HepG2 (cell line): Measurements from ENCODE around the gene GRB7. TPM values are rescaled to one million over a fixed set of nuclear protein-coding genes. Genes with fewer than 3 reads are reported as not detected.

Experiments
- KDM6A ChIP-seq: IDR thresholded peaks from 2 replicates; pipeline ENCODE4 v1.6.1; 2016; ENCODE audit warnings: low read depth
- RAD21 ChIP-seq: fragments of 450-650 bp; formaldehyde crosslinking; IDR thresholded peaks from 2 replicates; pipeline ENCODE4 v1.5.0; 2020; ENCODE audit warnings: mild to moderate bottlenecking
- SMAD3 ChIP-seq: sonication (generic); formaldehyde crosslinking; IDR thresholded peaks from 2 replicates; pipeline ENCODE4 v1.4.0; 2020; ENCODE audit warnings: missing genetic modification reagents
- ZBTB26 ChIP-seq: IDR thresholded peaks from 2 replicates; pipeline ENCODE4 v1.6.1; 2016; ENCODE audit warnings: missing compliant biosample characterization, missing genetic modification reagents, borderline replicate concordance
- ZFP62 ChIP-seq: sonication (generic); formaldehyde crosslinking; IDR thresholded peaks from 2 replicates; pipeline ENCODE4 v1.4.0; 2020; ENCODE audit warnings: missing genetic modification reagents
- ZFX ChIP-seq: sonication (generic); formaldehyde crosslinking; IDR thresholded peaks from 2 replicates; pipeline ENCODE4 v1.4.0; 2020; ENCODE audit warnings: mild to moderate bottlenecking, low read depth, missing genetic modification reagents, moderate library complexity
- ZNF598 ChIP-seq: sonication (generic); formaldehyde crosslinking; IDR thresholded peaks from 2 replicates; pipeline ENCODE4 v1.5.1; 2020; ENCODE audit warnings: mild to moderate bottlenecking, missing genetic modification reagents, borderline replicate concordance
- ZNF687 ChIP-seq: sonication (generic); formaldehyde crosslinking; IDR thresholded peaks from 2 replicates; pipeline ENCODE4 v1.5.1; 2020; ENCODE audit warnings: mild to moderate bottlenecking, missing genetic modification reagents, moderate library complexity
- polyA plus RNA-seq, 8 experiments: library from polyadenylated mRNA; depleted of rRNA in 3 of 8; stranded (reverse) in 7 of 8; unstranded in 1 of 8; fragments of >200 nt; fragmentation: Illumina TruSeq in 4 of 8; extraction: Trizol in 4 of 8; gene quantifications; 2 replicates each; pipeline versions ENCODE4 v1.2.1 to v1.2.3, GENCODE V29; 2011 to 2016; ENCODE audit warnings: low read depth in 4 of 8, missing spikeins in 1 of 8, mixed read lengths in 1 of 8; ENCODE audit not compliant: insufficient read depth in 1 of 8
- total RNA-seq, 5 experiments: library from RNA; depleted of rRNA; stranded (reverse); fragments of >200 nt; fragmentation: Illumina TruSeq; extraction: Trizol; gene quantifications; 2 replicates each; pipeline ENCODE4 v1.2.3, GENCODE V29; 2016; ENCODE audit warnings: low read depth in 1 of 5

Gene GRB7
- total and polyA plus RNA-seq, 2 of the 13 experiments (the other 11 are each of a cell fraction or from before 2014, with no cell fraction given), result 60.2 to 77.7 TPM

- no peak for TF ChIP-seq ZBTB26 (CRISPR knock-in tag)
- TF ChIP-seq SMAD3 (CRISPR knock-in tag), result no peak
- TF ChIP-seq ZFX (CRISPR knock-in tag), result no peak
- TF ChIP-seq KDM6A (CRISPR knock-in tag), result no peak
- TF ChIP-seq RAD21 (CRISPR knock-in tag), result no peak
- no peak for TF ChIP-seq ZNF598 (CRISPR knock-in tag)
- TF ChIP-seq ZFP62 (CRISPR knock-in tag), result no peak
- no peak for TF ChIP-seq ZNF687 (CRISPR knock-in tag)
Measured at GRCh38 chr17:39793301-39793872, 55.6 kb downstream of the GRB7 start (continued).
